HepG2 (cell line): ENCODE data around the gene ZBTB46. TPM values are rescaled to one million over a fixed set of nuclear protein-coding genes. Genes with fewer than 3 reads are reported as not detected.

Source experiments
- ARID5B ChIP-seq: IDR thresholded peaks from 2 replicates; pipeline ENCODE4 v1.4.0; 2020; ENCODE audit warnings: mild to moderate bottlenecking, missing genetic modification reagents
- CCDC6 ChIP-seq: sonication (generic); formaldehyde crosslinking; IDR thresholded peaks from 2 replicates; pipeline ENCODE4 v1.8.1; 2022; ENCODE audit warnings: mild to moderate bottlenecking, missing genetic modification reagents, moderate library complexity
- HIC2 ChIP-seq: sonication (generic); formaldehyde crosslinking; IDR thresholded peaks from 2 replicates; pipeline ENCODE4 v1.9.0; 2022; ENCODE audit warnings: low read depth, missing genetic modification reagents
- HMGXB4 ChIP-seq, 2 experiments: sonication (generic) in 1 of 2; formaldehyde crosslinking in 1 of 2; IDR thresholded peaks; 2 replicates each; pipeline versions ENCODE4 v1.4.0 to v1.6.1; 2018 to 2020; ENCODE audit warnings: missing genetic modification reagents in 2 of 2, borderline replicate concordance in 1 of 2, low read depth in 1 of 2, mild to moderate bottlenecking in 1 of 2, missing biosample characterization in 1 of 2
- KLF12 ChIP-seq: sonication (generic); formaldehyde crosslinking; IDR thresholded peaks from 2 replicates; pipeline ENCODE4 v1.4.0; 2020; ENCODE audit warnings: missing genetic modification reagents, borderline replicate concordance
- MAX ChIP-seq: IDR thresholded peaks from 2 replicates; pipeline ENCODE4 v1.6.1; 2012; ENCODE audit warnings: inconsistent platforms
- PRDM15 ChIP-seq: sonication (generic); formaldehyde crosslinking; IDR thresholded peaks from 2 replicates; pipeline ENCODE4 v1.4.0; 2020; ENCODE audit warnings: missing genetic modification reagents
- RBFOX2 ChIP-seq: fragments of 200-400 bp; formaldehyde crosslinking; IDR thresholded peaks from 2 replicates; pipeline ENCODE4 v1.6.1; 2017; ENCODE audit warnings: low read depth, mild to moderate bottlenecking, low read length
- ZC3H4 ChIP-seq: sonication (generic); formaldehyde crosslinking; IDR thresholded peaks from 2 replicates; pipeline ENCODE4 v1.4.0; 2020; ENCODE audit warnings: missing genetic modification reagents, borderline replicate concordance
- ZEB1 ChIP-seq: IDR thresholded peaks from 2 replicates; pipeline ENCODE4 v1.6.1; 2012; ENCODE audit warnings: mild to moderate bottlenecking, low read depth, inconsistent platforms; ENCODE audit not compliant: insufficient replicate concordance
- ZNF124 ChIP-seq: sonication (generic); formaldehyde crosslinking; IDR thresholded peaks from 2 replicates; pipeline ENCODE4 v1.4.0; 2020; ENCODE audit warnings: missing genetic modification reagents
- ZNF234 ChIP-seq: sonication (generic); formaldehyde crosslinking; conservative IDR thresholded peaks from 2 replicates; pipeline ENCODE4 v1.5.1; 2020; ENCODE audit warnings: mild to moderate bottlenecking, missing genetic modification reagents
- ZNF556 ChIP-seq: sonication (generic); formaldehyde crosslinking; IDR thresholded peaks from 2 replicates; pipeline ENCODE4 v1.4.0; 2020; ENCODE audit warnings: mild to moderate bottlenecking, missing genetic modification reagents, borderline replicate concordance
- ZNF572 ChIP-seq: sonication (generic); formaldehyde crosslinking; IDR thresholded peaks from 2 replicates; pipeline ENCODE4 v1.5.1; 2020; ENCODE audit warnings: mild to moderate bottlenecking, missing genetic modification reagents
- ZNF589 ChIP-seq: sonication (generic); formaldehyde crosslinking; conservative IDR thresholded peaks from 2 replicates; pipeline ENCODE4 v1.8.0; 2022; ENCODE audit warnings: mild to moderate bottlenecking, moderate library complexity, missing genetic modification reagents
- ZNF670 ChIP-seq: sonication (generic); formaldehyde crosslinking; IDR thresholded peaks from 2 replicates; pipeline ENCODE4 v1.8.0; 2022; ENCODE audit warnings: mild to moderate bottlenecking, missing genetic modification reagents, borderline replicate concordance
- polyA plus RNA-seq, 8 experiments: library from polyadenylated mRNA; depleted of rRNA in 3 of 8; stranded (reverse) in 7 of 8; unstranded in 1 of 8; fragments of >200 nt; fragmentation: Illumina TruSeq in 4 of 8; extraction: Trizol in 4 of 8; gene quantifications; 2 replicates each; pipeline versions ENCODE4 v1.2.1 to v1.2.3, GENCODE V29; 2011 to 2016; ENCODE audit warnings: low read depth in 4 of 8, missing spikeins in 1 of 8, mixed read lengths in 1 of 8; ENCODE audit not compliant: insufficient read depth in 1 of 8
- total RNA-seq, 5 experiments: library from RNA; depleted of rRNA; stranded (reverse); fragments of >200 nt; fragmentation: Illumina TruSeq; extraction: Trizol; gene quantifications; 2 replicates each; pipeline ENCODE4 v1.2.3, GENCODE V29; 2016; ENCODE audit warnings: low read depth in 1 of 5

The ZBTB46 gene
- total and polyA plus RNA-seq, 2 of the 13 experiments (the other 11 are each of a cell fraction or from before 2014, with no cell fraction given), result 1.6 to 13.5 TPM

- TF ChIP-seq PRDM15 (CRISPR knock-in tag), result 0 out of 2 replicates have a peak, but pooled peaks have one; percentile 44
- no peak for TF ChIP-seq ZNF234 (CRISPR knock-in tag)
- TF ChIP-seq ZNF572 (CRISPR knock-in tag), result peak; percentile 89; the same call in 1 of the 2 replicates
- peak; percentile 78; the same call in 1 of the 2 replicates for TF ChIP-seq ZNF556 (CRISPR knock-in tag)
- TF ChIP-seq ZC3H4 (CRISPR knock-in tag), result peak; percentile 86; the same call in 1 of the 2 replicates
- 0 out of 2 replicates have a peak, but pooled peaks have one; percentile 44 for TF ChIP-seq CCDC6 (CRISPR knock-in tag)
- peak; percentile 35; the same call in 1 of the 2 replicates for TF ChIP-seq MAX
- TF ChIP-seq ARID5B (CRISPR knock-in tag), result peak; percentile 50; the same call in 1 of the 2 replicates
- TF ChIP-seq ZEB1, result no peak
- TF ChIP-seq ZNF589 (CRISPR knock-in tag), result no peak
- TF ChIP-seq ZNF670, result no peak
- 0 out of 2 replicates have a peak, but pooled peaks have one; percentile 38 for TF ChIP-seq ZNF124 (CRISPR knock-in tag)
- TF ChIP-seq RBFOX2, result peak; percentile 70
- peak; percentile 87 for TF ChIP-seq HIC2 (CRISPR knock-in tag)
- TF ChIP-seq HMGXB4 (CRISPR knock-in tag; IDR thresholded peaks at IDR 0.05; ENCODE audit: borderline replicate concordance in 1 of 2, low read depth in 1 of 2), result peak; percentile 41 to 54; a peak in 3 of 4 replicates
- TF ChIP-seq KLF12 (CRISPR knock-in tag), result 0 out of 2 replicates have a peak, but pooled peaks have one; percentile 45
Observed at GRCh38 chr20:63854069-63854765, 23.2 kb upstream of the ZBTB46 start (continued).
